Progenitor cell of endocrine pancreas (in vitro differentiated cells): ENCODE results near the gene NPFF. TPM values are rescaled to one million over a fixed set of nuclear protein-coding genes. Genes with fewer than 3 reads are reported as not detected.
"Not testable (repeated sequence)": the region's sequence is repeated elsewhere in the genome, so short reads cannot be mapped to it uniquely, and the experiment has no call there.

Source experiments
- DNase-seq: peaks from one replicate; pipeline ENCODE4 v3.0.0; 2021; ENCODE audit warnings: low spot score; ENCODE audit not compliant: unreplicated experiment
- H3K27ac Mint-ChIP-seq: 2 replicates; pipeline ENCODE4 v1.8.0; 2021; ENCODE audit warnings: mild to moderate bottlenecking, moderate library complexity, mixed read lengths
- H3K27me3 Mint-ChIP-seq: 2 replicates; pipeline ENCODE4 v1.8.0; 2021; ENCODE audit warnings: mixed read lengths
- H3K36me3 Mint-ChIP-seq: 2 replicates; pipeline ENCODE4 v1.8.0; 2022; ENCODE audit warnings: mixed read lengths; ENCODE audit not compliant: insufficient read depth
- H3K4me1 Mint-ChIP-seq: 2 replicates; pipeline ENCODE4 v1.8.0; 2021; ENCODE audit warnings: low read depth, mixed read lengths
- H3K4me3 Mint-ChIP-seq: 2 replicates; pipeline ENCODE4 v1.8.0; 2021; ENCODE audit warnings: low read depth, mild to moderate bottlenecking, moderate library complexity, mixed read lengths
- H3K9me3 Mint-ChIP-seq: 2 replicates; pipeline ENCODE4 v1.8.0; 2021; ENCODE audit warnings: low read depth, mixed read lengths
- CTCF ChIP-seq: fragments of 200-600 bp; sonication (generic); IDR thresholded peaks from one replicate; pipeline ENCODE4 v1.5.0; 2021; ENCODE audit warnings: antibody characterized with exemption, mild to moderate bottlenecking; ENCODE audit not compliant: unreplicated experiment
- long read RNA-seq: library from polyadenylated mRNA; unstranded; transcript quantifications from one replicate; pipeline ENCODE4 v2.0.0, GENCODE V29; 2020
- total RNA-seq: library from RNA; stranded (reverse); gene quantifications from 2 replicates; pipeline ENCODE4 v1.2.1, GENCODE V29; 2021

The NPFF gene
- total RNA-seq, result not detected in 2 replicates
- long read RNA-seq, result 0 reads

- H3K4me1 Mint-ChIP-seq, result peaks cover 3% of the 10 kb centered on the region
- H3K36me3 Mint-ChIP-seq, result no peaks in the 10 kb centered on the region
- no peak for DNase-seq
- no peak within 1 kb of the TSS for H3K4me3 Mint-ChIP-seq
- H3K9me3 Mint-ChIP-seq, result no peaks in the 10 kb centered on the region
- H3K27ac Mint-ChIP-seq, result no peak within 1 kb of the TSS
- H3K27me3 Mint-ChIP-seq, result no peaks in the 10 kb centered on the region
- no peak for TF ChIP-seq CTCF
Observed at GRCh38 chr12:53506881-53507602, at the start of gene NPFF. NPFF (minus strand) TSS chr12:53507484; CDS start chr12:53507474, 10 bp downstream.

- H3K9me3 Mint-ChIP-seq, result no peaks in the 10 kb centered on the region
- no peak for TF ChIP-seq CTCF
- H3K27me3 Mint-ChIP-seq, result no peaks in the 10 kb centered on the region
- H3K4me3 Mint-ChIP-seq, result no peak overlapping the region
- peaks cover 9% of the 10 kb centered on the region for H3K36me3 Mint-ChIP-seq
- no peaks in the 10 kb centered on the region for H3K4me1 Mint-ChIP-seq
- no peak overlapping the region for H3K27ac Mint-ChIP-seq
- no peak for DNase-seq
Observed at GRCh38 chr12:53552361-53553327, 45.4 kb upstream of the NPFF start.

GRCh38 chr12:53551889-53552291, 44.6 kb upstream of the NPFF start:
- DNase-seq, result no peak
- TF ChIP-seq CTCF, result no peak
- H3K4me3 Mint-ChIP-seq, result no peak overlapping the region
- no peak overlapping the region for H3K27ac Mint-ChIP-seq
- peaks cover 9% of the 10 kb centered on the region for H3K36me3 Mint-ChIP-seq
- H3K4me1 Mint-ChIP-seq, result no peaks in the 10 kb centered on the region
- no peaks in the 10 kb centered on the region for H3K9me3 Mint-ChIP-seq
- H3K27me3 Mint-ChIP-seq, result no peaks in the 10 kb centered on the region

- Mint-ChIP-seq H3K36me3 (peaks cover 9% of the 10 kb centered on the region), H3K9me3 (no peaks in the 10 kb centered on the region), H3K27ac (no peak overlapping the region), H3K27me3 (no peaks in the 10 kb centered on the region), H3K4me1 (no peaks in the 10 kb centered on the region), H3K4me3 (no peak overlapping the region)
- TF ChIP-seq CTCF, result no peak
- DNase-seq, result no peak
Observed at GRCh38 chr12:53550595-53550994, 43.3 kb upstream of the NPFF start.

GRCh38 chr12:53550131-53550530, 42.8 kb upstream of the NPFF start:
- DNase-seq, H3K36me3 Mint-ChIP-seq, H3K27me3 Mint-ChIP-seq, H3K4me3 Mint-ChIP-seq, H3K4me1 Mint-ChIP-seq, H3K9me3 Mint-ChIP-seq: not testable (repeated sequence)
- H3K27ac Mint-ChIP-seq, result peak overlapping the region; percentile 49

GRCh38 chr12:53548354-53548753, 41.1 kb upstream of the NPFF start:
- H3K36me3 Mint-ChIP-seq, H3K27ac Mint-ChIP-seq, H3K4me1 Mint-ChIP-seq, H3K27me3 Mint-ChIP-seq, H3K9me3 Mint-ChIP-seq, DNase-seq, H3K4me3 Mint-ChIP-seq: not testable (repeated sequence)
